ENCODE results near the gene RALGDS. TPM values are rescaled to one million over a fixed set of nuclear protein-coding genes. Genes with fewer than 3 reads are reported as not detected.
A peak's percentile ranks its signal among the peaks of the same experiment; 100 is the strongest.

RALGDS gene
- total and polyA plus RNA-seq, 9 of the 15 experiments (the other 6 are each of a cell fraction or from before 2014, with no cell fraction given): 0.75 to 43.3 (median 27.1) TPM

- no peak for TF ChIP-seq PBX2 (CRISPR knock-in tag; IDR thresholded peaks at IDR 0.05; ENCODE audit: low read depth)
- TF ChIP-seq PBX2 (tag; conservative IDR thresholded peaks at IDR 0.05; ENCODE audit: low read depth): peak; percentile 20; the same call in 1 of the 2 replicates
- no peak for TF ChIP-seq STAT6 (CRISPR knock-in tag; IDR thresholded peaks at IDR 0.05)
- TF ChIP-seq NFE2L1 (tag; IDR thresholded peaks at IDR 0.05; ENCODE audit: borderline replicate concordance, low read depth): no peak
- TF ChIP-seq NR2C2 (CRISPR knock-in tag; IDR thresholded peaks at IDR 0.05): no peak
- TF ChIP-seq NR2C2 (tag; IDR thresholded peaks at IDR 0.05): 0 out of 2 replicates have a peak, but pooled peaks have one; percentile 24
- TF ChIP-seq TCF7L2 (IDR thresholded peaks at IDR 0.05; ENCODE audit: low read depth, low read length): no peak
- TF ChIP-seq ZMIZ1 (IDR thresholded peaks at IDR 0.05; ENCODE audit: low read depth in 2 of 2, low read length in 2 of 2): no peak
- no peak for TF ChIP-seq SREBF2 (CRISPR knock-in tag; IDR thresholded peaks at IDR 0.05)
- no peak for TF ChIP-seq CHAMP1 (IDR thresholded peaks at IDR 0.05)
- no peak for TF ChIP-seq NCOR1 (IDR thresholded peaks at IDR 0.05)
- peak; percentile 50 for TF ChIP-seq FOS (IDR thresholded peaks at IDR 0.05; ENCODE audit: extremely low read depth, insufficient read length)
- no peak for TF ChIP-seq TOE1 (IDR thresholded peaks at IDR 0.05; ENCODE audit: borderline replicate concordance)
- no peak for TF ChIP-seq TOE1 (CRISPR knock-in tag; IDR thresholded peaks at IDR 0.05; ENCODE audit: borderline replicate concordance, low read depth)
- no peak for TF ChIP-seq TSC22D4 (tag; IDR thresholded peaks at IDR 0.05)
- TF ChIP-seq RCOR1 (IDR thresholded peaks at IDR 0.05; ENCODE audit: borderline replicate concordance in 1 of 2, low read depth in 2 of 2, low read length in 2 of 2): peak in 1 of 2 experiments; percentile 13; a peak in 1 of 4 replicates
- TF ChIP-seq OTX1 (CRISPR knock-in tag; IDR thresholded peaks at IDR 0.05): no peak
Observed at GRCh38 chr9:133089271-133089671, 31.8 kb downstream of the RALGDS start (continued).
